Glutamatergic neuron (in vitro differentiated cells): Measurements from ENCODE around the gene DDX52. TPM values are rescaled to one million over a fixed set of nuclear protein-coding genes. Genes with fewer than 3 reads are reported as not detected.
A peak's percentile ranks its signal among the peaks of the same experiment; 100 is the strongest.

Source experiments
- DNase-seq: peaks from one replicate; pipeline ENCODE4 v3.0.0; 2022
- H3K27ac Mint-ChIP-seq: one replicate; pipeline ENCODE4 v1.8.0; 2020; ENCODE audit warnings: mild to moderate bottlenecking, mixed read lengths, inconsistent platforms; ENCODE audit not compliant: unreplicated experiment
- H3K27me3 Mint-ChIP-seq: one replicate; pipeline ENCODE4 v1.8.0; 2020; ENCODE audit warnings: mild to moderate bottlenecking, moderate library complexity, mixed read lengths, inconsistent platforms; ENCODE audit not compliant: unreplicated experiment
- H3K36me3 Mint-ChIP-seq: one replicate; pipeline ENCODE4 v1.8.0; 2020; ENCODE audit warnings: mild to moderate bottlenecking, mixed read lengths, inconsistent platforms; ENCODE audit not compliant: unreplicated experiment
- H3K4me1 Mint-ChIP-seq: one replicate; pipeline ENCODE4 v1.8.0; 2020; ENCODE audit warnings: mild to moderate bottlenecking, low read depth, mixed read lengths, inconsistent platforms; ENCODE audit not compliant: unreplicated experiment
- H3K4me3 Mint-ChIP-seq: one replicate; pipeline ENCODE4 v1.8.0; 2020; ENCODE audit warnings: mild to moderate bottlenecking, mixed read lengths, inconsistent platforms; ENCODE audit not compliant: unreplicated experiment
- H3K9me3 Mint-ChIP-seq: one replicate; pipeline ENCODE4 v1.8.0; 2020; ENCODE audit warnings: mild to moderate bottlenecking, moderate library complexity, mixed read lengths, inconsistent platforms; ENCODE audit not compliant: unreplicated experiment
- CTCF ChIP-seq: fragments of 200-600 bp; sonication (generic); IDR thresholded peaks from one replicate; pipeline ENCODE4 v1.5.0; 2021; ENCODE audit not compliant: partially characterized antibody, unreplicated experiment
- total RNA-seq: library from RNA; stranded (reverse); fragmentation: NEBNext Ultra II Directional; extraction: Animal tissue kit (Norgen Biotek cat#: 25700); gene quantifications from one replicate; pipeline ENCODE4 v1.2.1, GENCODE V29; 2021; ENCODE audit not compliant: unreplicated experiment

The DDX52 gene
- total RNA-seq, 1 donor from 2014 or later = 47.4 TPM

GRCh38 chr17:37650419-37651003, 7.3 kb upstream of the DDX52 start:
- Mint-ChIP-seq H3K4me3 (no peak overlapping the region), H3K36me3 (no peaks in the 10 kb centered on the region), H3K27ac (no peak overlapping the region), H3K27me3 (no peaks in the 10 kb centered on the region), H3K9me3 (no peaks in the 10 kb centered on the region), H3K4me1 (no peaks in the 10 kb centered on the region)
- TF ChIP-seq CTCF = peak; percentile 19
- DNase-seq = peak; percentile 52

GRCh38 chr17:37648555-37648954, 5.3 kb upstream of the DDX52 start:
- Mint-ChIP-seq H3K27ac (no peak overlapping the region), H3K4me3 (no peak overlapping the region), H3K4me1 (no peaks in the 10 kb centered on the region), H3K36me3 (no peaks in the 10 kb centered on the region), H3K27me3 (no peaks in the 10 kb centered on the region), H3K9me3 (no peaks in the 10 kb centered on the region)
- no peak for TF ChIP-seq CTCF
- DNase-seq = no peak

- Mint-ChIP-seq H3K4me1 (no peaks in the 10 kb centered on the region), H3K27ac (no peak overlapping the region), H3K27me3 (no peaks in the 10 kb centered on the region), H3K36me3 (no peaks in the 10 kb centered on the region), H3K4me3 (no peak overlapping the region), H3K9me3 (no peaks in the 10 kb centered on the region)
- TF ChIP-seq CTCF = no peak
- DNase-seq = no peak
These were observed 4.6 kb upstream of the DDX52 start for GRCh38 chr17:37647856-37648255.

GRCh38 chr17:37643869-37644268, 623 bp upstream of the DDX52 start:
- Mint-ChIP-seq H3K4me3 (peak overlapping the region; percentile 88), H3K27ac (no peak overlapping the region), H3K4me1 (peaks cover 5% of the 10 kb centered on the region), H3K27me3 (no peaks in the 10 kb centered on the region), H3K36me3 (no peaks in the 10 kb centered on the region), H3K9me3 (no peaks in the 10 kb centered on the region)
- no peak for DNase-seq
- no peak for TF ChIP-seq CTCF

- no peaks in the 10 kb centered on the region for H3K36me3 Mint-ChIP-seq
- H3K27me3 Mint-ChIP-seq = no peaks in the 10 kb centered on the region
- peak overlapping the region; percentile 88 for H3K4me3 Mint-ChIP-seq
- H3K9me3 Mint-ChIP-seq = no peaks in the 10 kb centered on the region
- peak overlapping the region; percentile 83 for H3K27ac Mint-ChIP-seq
- H3K4me1 Mint-ChIP-seq = peaks cover 5% of the 10 kb centered on the region
- DNase-seq = no peak
- TF ChIP-seq CTCF = no peak
These were observed 565 bp downstream of the DDX52 start for GRCh38 chr17:37642681-37643080.
